CD4-positive, alpha-beta T cell (primary cell): ENCODE results near the gene RBM38. TPM values are rescaled to one million over a fixed set of nuclear protein-coding genes. Genes with fewer than 3 reads are reported as not detected.

Experiments used
- ATAC-seq: fragments of 200-7000 bp; cut with Tn5 transposase; one replicate; pipeline ENCODE4 v1.10.0; 2022; ENCODE audit warnings: mild to moderate bottlenecking; ENCODE audit not compliant: poor library complexity
- CTCF ChIA-PET: fragments of 350-600 bp; sonication (Branson Sonifier 250); formaldehyde crosslinking; loops from one replicate; lab custom pipeline; 2021; ENCODE audit warnings: antibody characterized with exemption, inconsistent platforms; lab: Charles Lee
- POLR2A ChIA-PET: fragments of 350-600 bp; sonication (Branson Sonifier 250); formaldehyde crosslinking; loops from one replicate; lab custom pipeline; 2021; ENCODE audit warnings: antibody characterized with exemption, inconsistent platforms; lab: Charles Lee
- DNase-seq, 14 experiments: peaks; one replicate each; pipeline ENCODE4 v3.0.0-alpha.2; 2013 to 2020; ENCODE audit warnings: mixed read lengths in 2 of 14
- H3K27ac ChIP-seq, 2 donors: one replicate each; pipeline versions ENCODE4 v1.5.1 to v1.7.0; 2013; ENCODE audit warnings: low read length in 2 of 2, low read depth in 1 of 2, mild to moderate bottlenecking in 1 of 2
- H3K27me3 ChIP-seq, 2 experiments: 1 replicate in 1 of 2; 2 replicates in 1 of 2; pipeline versions ENCODE4 v1.6.1 to v1.7.0; 2013; ENCODE audit warnings: low read length in 2 of 2, control low read depth in 1 of 2, mild to moderate bottlenecking in 1 of 2, moderate library complexity in 1 of 2; ENCODE audit not compliant: insufficient read depth in 2 of 2, control insufficient read depth in 1 of 2
- H3K36me3 ChIP-seq: one replicate; pipeline ENCODE4 v1.6.1; 2013; ENCODE audit warnings: low read length, control low read depth; ENCODE audit not compliant: insufficient read depth
- H3K4me1 ChIP-seq: one replicate; pipeline ENCODE4 v1.6.1; 2013; ENCODE audit warnings: low read length, control low read depth; ENCODE audit not compliant: insufficient read depth
- H3K4me3 ChIP-seq: one replicate; pipeline ENCODE4 v1.5.1; 2013; ENCODE audit warnings: mild to moderate bottlenecking, low read length, moderate library complexity
- H3K9me3 ChIP-seq, 2 experiments: 1 replicate in 1 of 2; 2 replicates in 1 of 2; pipeline versions ENCODE4 v1.6.1 to v1.7.0; 2013; ENCODE audit warnings: low read length in 2 of 2, mild to moderate bottlenecking in 2 of 2, control low read depth in 1 of 2, moderate library complexity in 1 of 2; ENCODE audit not compliant: control insufficient read depth in 1 of 2, insufficient read depth in 1 of 2
- H3K27ac Mint-ChIP-seq: one replicate; pipeline ENCODE4 v1.8.0; 2020; ENCODE audit warnings: mixed read lengths
- H3K27me3 Mint-ChIP-seq: one replicate; pipeline ENCODE4 v1.8.0; 2021; ENCODE audit warnings: mixed read lengths
- H3K36me3 Mint-ChIP-seq: one replicate; pipeline ENCODE4 v1.8.0; 2021; ENCODE audit warnings: low read depth, mixed read lengths
- H3K4me1 Mint-ChIP-seq: one replicate; pipeline ENCODE4 v1.8.0; 2021; ENCODE audit warnings: low read depth, mixed read lengths
- H3K4me3 Mint-ChIP-seq: one replicate; pipeline ENCODE4 v1.8.0; 2020; ENCODE audit warnings: mild to moderate bottlenecking, mixed read lengths
- H3K9me3 Mint-ChIP-seq: one replicate; pipeline ENCODE4 v1.8.0; 2020; ENCODE audit warnings: mixed read lengths
- intact Hi-C, 2 experiments: fragments of 100-400 bp; cut with DNase I in 1 of 2; cut with micrococcal nuclease in 1 of 2; formaldehyde crosslinking; loops; one replicate each; pipeline versions ENCODE4 v1.15.1 to v1.9.0; 2023 to 2025; cut with DNase I, micrococcal nuclease
- total RNA-seq, 174 experiments: library from RNA in 2 of 174; stranded (reverse) in 2 of 174; gene quantifications; one replicate each; pipeline ENCODE4 v1.2.3 and lab custom pipeline; 2021 to 2026
- TF ChIP-seq, protein P1 (sequence below): fragments of 200-600 bp; IDR thresholded peaks from one replicate; pipeline ENCODE4 v1.8.0; 2022; ENCODE audit warnings: antibody characterized with exemption, mild to moderate bottlenecking

RBM38 gene
- total RNA-seq, 2 experiments from 2014 or later: 604 to 645 TPM

DNA sequence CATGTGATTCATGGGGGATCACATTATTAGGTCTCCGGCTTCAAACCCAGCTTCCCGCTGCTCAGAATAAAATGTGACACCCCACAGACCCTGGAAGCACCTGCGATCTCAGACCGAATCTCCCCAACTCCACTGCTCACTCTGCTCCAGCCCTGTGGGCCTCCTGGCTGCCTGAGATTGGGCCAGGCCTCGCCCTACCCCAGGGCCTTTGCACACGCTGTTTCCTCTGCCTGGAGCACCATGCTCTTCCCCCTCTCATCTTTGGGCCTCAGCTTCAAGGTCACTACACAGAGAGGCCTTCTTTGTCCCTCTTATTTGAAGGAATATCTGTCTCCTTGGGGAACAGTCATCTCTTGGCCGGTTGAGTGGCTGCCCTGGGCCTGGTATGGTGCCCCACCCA is 48.8 kb downstream of the RBM38 start:
- Mint-ChIP-seq H3K4me1 (peaks cover 20% of the 10 kb centered on the region), H3K4me3 (no peak overlapping the region), H3K27ac (no peak overlapping the region), H3K27me3 (no peaks in the 10 kb centered on the region), H3K9me3 (no peaks in the 10 kb centered on the region), H3K36me3 (no peaks in the 10 kb centered on the region)
- peaks cover 21% of the 10 kb centered on the region for H3K4me1 ChIP-seq
- TF ChIP-seq, protein P1, sequence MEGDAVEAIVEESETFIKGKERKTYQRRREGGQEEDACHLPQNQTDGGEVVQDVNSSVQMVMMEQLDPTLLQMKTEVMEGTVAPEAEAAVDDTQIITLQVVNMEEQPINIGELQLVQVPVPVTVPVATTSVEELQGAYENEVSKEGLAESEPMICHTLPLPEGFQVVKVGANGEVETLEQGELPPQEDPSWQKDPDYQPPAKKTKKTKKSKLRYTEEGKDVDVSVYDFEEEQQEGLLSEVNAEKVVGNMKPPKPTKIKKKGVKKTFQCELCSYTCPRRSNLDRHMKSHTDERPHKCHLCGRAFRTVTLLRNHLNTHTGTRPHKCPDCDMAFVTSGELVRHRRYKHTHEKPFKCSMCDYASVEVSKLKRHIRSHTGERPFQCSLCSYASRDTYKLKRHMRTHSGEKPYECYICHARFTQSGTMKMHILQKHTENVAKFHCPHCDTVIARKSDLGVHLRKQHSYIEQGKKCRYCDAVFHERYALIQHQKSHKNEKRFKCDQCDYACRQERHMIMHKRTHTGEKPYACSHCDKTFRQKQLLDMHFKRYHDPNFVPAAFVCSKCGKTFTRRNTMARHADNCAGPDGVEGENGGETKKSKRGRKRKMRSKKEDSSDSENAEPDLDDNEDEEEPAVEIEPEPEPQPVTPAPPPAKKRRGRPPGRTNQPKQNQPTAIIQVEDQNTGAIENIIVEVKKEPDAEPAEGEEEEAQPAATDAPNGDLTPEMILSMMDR: no peak
- H3K4me3 ChIP-seq: no peak overlapping the region
- DNase-seq (no peak), ATAC-seq (no peak)
- no peak overlapping the region for H3K27ac ChIP-seq
- peaks cover 0 to 11% of the 10 kb centered on the region in 2 experiments for H3K9me3 ChIP-seq
- CTCF ChIA-PET: no interaction called here
- no peaks in the 10 kb centered on the region for H3K36me3 ChIP-seq
- POLR2A ChIA-PET: interaction anchor here (0.7 kb wide), 1 partner anchor 42 kb away, joined by 4 read pairs; no protein-coding TSS in a partner anchor
- intact Hi-C loops: loop anchor here in 1 of 2 experiments (5.0 kb wide), 1 partner anchor 52 kb away; no protein-coding TSS in a partner anchor
- no peaks in the 10 kb centered on the region for H3K27me3 ChIP-seq

DNA sequence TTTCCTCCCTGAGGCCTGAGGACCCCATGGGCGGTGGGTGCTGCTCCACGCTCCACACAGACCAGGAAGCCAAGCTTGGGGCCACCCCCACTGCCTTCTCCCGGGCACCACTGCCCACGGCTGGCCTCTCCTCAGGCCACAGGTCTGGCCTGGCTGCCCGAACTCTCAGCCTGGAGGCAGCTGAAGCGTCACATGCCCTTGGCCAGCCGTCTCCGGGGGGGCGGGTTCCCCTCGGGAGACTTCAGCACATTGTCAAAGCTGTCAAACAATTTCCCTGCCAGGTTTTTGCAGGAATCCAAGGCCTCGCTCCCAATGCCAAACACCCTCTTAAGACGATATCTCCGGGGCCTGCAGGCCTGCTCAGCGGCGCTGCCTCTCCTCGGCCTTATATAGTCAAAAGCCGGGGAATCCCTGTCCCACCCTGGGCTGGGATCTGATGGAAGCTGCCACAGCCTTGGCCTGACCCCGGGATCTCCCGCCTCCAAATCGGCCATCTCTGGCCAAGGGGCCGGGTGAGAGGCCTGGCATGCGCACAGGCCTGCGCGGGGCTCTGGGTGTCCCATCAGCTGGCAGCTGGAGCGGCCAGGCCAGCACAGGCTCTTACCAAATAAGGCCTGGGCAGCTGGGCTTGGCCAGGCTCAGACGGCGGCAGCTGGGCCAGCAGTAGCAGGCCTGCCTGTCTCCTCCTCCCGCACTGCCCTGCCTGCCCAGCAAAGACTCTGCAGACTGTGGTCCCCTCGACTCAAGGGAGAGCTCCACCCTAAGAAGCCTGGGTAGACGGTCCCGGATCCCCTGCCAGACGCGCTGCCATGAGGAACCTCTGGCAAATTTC is 49.7 kb downstream of the RBM38 start:
- Histone ChIP-seq H3K27me3 (no peaks in the 10 kb centered on the region), H3K36me3 (no peaks in the 10 kb centered on the region), H3K9me3 (peaks cover 0 to 11% of the 10 kb centered on the region in 2 experiments), H3K4me3 (no peak overlapping the region), H3K27ac (no peak overlapping the region), H3K4me1 (peaks cover 12% of the 10 kb centered on the region)
- Mint-ChIP-seq H3K36me3 (no peaks in the 10 kb centered on the region), H3K4me3 (no peak overlapping the region), H3K27ac (no peak overlapping the region), H3K9me3 (no peaks in the 10 kb centered on the region), H3K4me1 (peaks cover 11% of the 10 kb centered on the region), H3K27me3 (no peaks in the 10 kb centered on the region)
- intact Hi-C loops: no loop called here
- TF ChIP-seq, protein P1: no peak
- POLR2A ChIA-PET: interaction anchor here (0.7 kb wide), 1 partner anchor 43 kb away, joined by 4 read pairs; no protein-coding TSS in a partner anchor
- CTCF ChIA-PET: no interaction called here
- ATAC-seq (no peak), DNase-seq (no peak)

DNA sequence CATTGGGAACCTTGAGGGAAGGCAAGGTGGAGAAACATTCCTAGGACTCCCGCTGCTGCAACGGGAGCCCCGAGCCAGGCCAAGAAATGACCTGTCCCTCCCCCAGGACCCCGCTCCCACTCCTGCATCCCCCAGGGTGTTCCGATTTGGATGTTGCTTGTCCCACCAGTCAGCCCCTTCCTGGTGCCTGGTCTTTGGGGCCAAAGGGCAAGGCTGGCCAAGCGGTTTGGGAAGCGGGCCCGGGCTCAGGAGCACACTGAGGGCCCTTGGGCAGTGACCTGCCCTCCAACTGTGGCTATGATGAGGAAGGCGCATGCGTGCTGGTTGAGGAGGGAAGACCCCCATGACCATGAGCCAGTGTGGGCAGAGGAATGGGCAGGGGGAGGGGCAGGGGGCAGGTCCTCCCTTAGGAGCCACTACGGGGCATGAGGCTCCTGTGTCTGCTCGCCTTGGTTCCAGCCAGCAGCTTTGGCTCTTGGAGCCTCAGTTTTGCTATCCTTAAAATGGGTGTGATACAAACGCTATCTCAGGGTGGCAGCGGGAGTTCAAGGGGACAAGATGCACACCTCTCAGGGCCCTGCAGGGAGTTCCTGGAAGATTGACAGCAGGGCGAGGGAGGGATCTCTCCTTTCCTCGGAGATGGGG is 50.4 kb downstream of the RBM38 start:
- no peaks in the 10 kb centered on the region for H3K36me3 ChIP-seq
- peaks cover 5% of the 10 kb centered on the region for H3K4me1 Mint-ChIP-seq
- H3K9me3 Mint-ChIP-seq: no peaks in the 10 kb centered on the region
- no peak overlapping the region for H3K27ac ChIP-seq
- CTCF ChIA-PET: no interaction called here
- H3K4me1 ChIP-seq: peaks cover 7% of the 10 kb centered on the region
- no peaks in the 10 kb centered on the region for H3K27me3 ChIP-seq
- H3K27me3 Mint-ChIP-seq: no peaks in the 10 kb centered on the region
- POLR2A ChIA-PET: no interaction called here
- DNase-seq (no peak), ATAC-seq (no peak)
- no peak overlapping the region for H3K4me3 ChIP-seq
- no peaks in the 10 kb centered on the region for H3K36me3 Mint-ChIP-seq
- intact Hi-C loops: no loop called here
- peaks cover 0 to 11% of the 10 kb centered on the region in 2 experiments for H3K9me3 ChIP-seq
- no peak overlapping the region for H3K4me3 Mint-ChIP-seq
- no peak overlapping the region for H3K27ac Mint-ChIP-seq
- TF ChIP-seq, protein P1: no peak
